Activated T-helper 1 cell treated with anti-CD3 and anti-CD28 coated beads, Interleukin-12 subunit alpha, Interleukin-12 subunit beta, Interleukin-2, Interleukin-4 antibody, amounts not matched to agents 30 ng/mL and 10 ng/mL and 1 ng/mL, durations not matched to agents 14 hours and 24 hours and 36 hours (primary cell): ENCODE measurements around the gene HOXA7. TPM values are rescaled to one million over a fixed set of nuclear protein-coding genes. Genes with fewer than 3 reads are reported as not detected.
A peak's percentile ranks its signal among the peaks of the same experiment; 100 is the strongest.

ENCODE experiments used
- DNase-seq: peaks from one replicate; pipeline ENCODE4 v3.0.0; 2021; ENCODE audit warnings: low spot score
- H3K27ac Mint-ChIP-seq: one replicate; pipeline ENCODE4 v1.8.0; 2021; ENCODE audit warnings: mild to moderate bottlenecking, mixed read lengths
- H3K27me3 Mint-ChIP-seq: one replicate; pipeline ENCODE4 v1.8.0; 2022; ENCODE audit warnings: mild to moderate bottlenecking, moderate library complexity, mixed read lengths; ENCODE audit not compliant: insufficient read depth
- H3K36me3 Mint-ChIP-seq: one replicate; pipeline ENCODE4 v1.8.0; 2021; ENCODE audit warnings: low read depth, mixed read lengths
- H3K4me1 Mint-ChIP-seq: one replicate; pipeline ENCODE4 v1.8.0; 2021; ENCODE audit warnings: low read depth, mixed read lengths
- H3K4me3 Mint-ChIP-seq: one replicate; pipeline ENCODE4 v1.8.0; 2021; ENCODE audit warnings: mild to moderate bottlenecking, moderate library complexity, mixed read lengths
- H3K9me3 Mint-ChIP-seq: one replicate; pipeline ENCODE4 v1.8.0; 2021; ENCODE audit warnings: mixed read lengths
- intact Hi-C: fragments of 100-400 bp; cut with micrococcal nuclease; formaldehyde crosslinking; loops from one replicate; pipeline ENCODE4 v1.15.1; 2024
- total RNA-seq: library from RNA; stranded (reverse); gene quantifications from 2 replicates; pipeline ENCODE4 v1.2.3, GENCODE V29; 2022

The HOXA7 gene
- total RNA-seq, 1 donor from 2014 or later: not detected

GRCh38 chr7:27189997-27190748, 33.7 kb upstream of the HOXA7 start:
- H3K36me3 Mint-ChIP-seq: no peaks in the 10 kb centered on the region
- DNase-seq: no peak
- H3K27me3 Mint-ChIP-seq: peaks cover 89% of the 10 kb centered on the region
- H3K4me3 Mint-ChIP-seq: no peak overlapping the region
- peak overlapping the region; percentile 15 for H3K27ac Mint-ChIP-seq
- H3K4me1 Mint-ChIP-seq: no peaks in the 10 kb centered on the region
- intact Hi-C loops: loop anchor here (5.0 to 10.0 kb wide), 2 partner anchors 52 to 1335 kb away; partner anchors contain the start of gene EVX1
- H3K9me3 Mint-ChIP-seq: no peaks in the 10 kb centered on the region

- peak overlapping the region; percentile 15 for H3K27ac Mint-ChIP-seq
- H3K4me1 Mint-ChIP-seq: no peaks in the 10 kb centered on the region
- H3K36me3 Mint-ChIP-seq: no peaks in the 10 kb centered on the region
- DNase-seq: no peak
- intact Hi-C loops: loop anchor here (5.0 kb wide), 1 partner anchor 53 kb away; the partner anchor contains the start of gene EVX1
- H3K9me3 Mint-ChIP-seq: no peaks in the 10 kb centered on the region
- H3K27me3 Mint-ChIP-seq: peaks cover 88% of the 10 kb centered on the region
- no peak overlapping the region for H3K4me3 Mint-ChIP-seq
Observed at GRCh38 chr7:27189295-27189996, 33.0 kb upstream of the HOXA7 start.

DNA sequence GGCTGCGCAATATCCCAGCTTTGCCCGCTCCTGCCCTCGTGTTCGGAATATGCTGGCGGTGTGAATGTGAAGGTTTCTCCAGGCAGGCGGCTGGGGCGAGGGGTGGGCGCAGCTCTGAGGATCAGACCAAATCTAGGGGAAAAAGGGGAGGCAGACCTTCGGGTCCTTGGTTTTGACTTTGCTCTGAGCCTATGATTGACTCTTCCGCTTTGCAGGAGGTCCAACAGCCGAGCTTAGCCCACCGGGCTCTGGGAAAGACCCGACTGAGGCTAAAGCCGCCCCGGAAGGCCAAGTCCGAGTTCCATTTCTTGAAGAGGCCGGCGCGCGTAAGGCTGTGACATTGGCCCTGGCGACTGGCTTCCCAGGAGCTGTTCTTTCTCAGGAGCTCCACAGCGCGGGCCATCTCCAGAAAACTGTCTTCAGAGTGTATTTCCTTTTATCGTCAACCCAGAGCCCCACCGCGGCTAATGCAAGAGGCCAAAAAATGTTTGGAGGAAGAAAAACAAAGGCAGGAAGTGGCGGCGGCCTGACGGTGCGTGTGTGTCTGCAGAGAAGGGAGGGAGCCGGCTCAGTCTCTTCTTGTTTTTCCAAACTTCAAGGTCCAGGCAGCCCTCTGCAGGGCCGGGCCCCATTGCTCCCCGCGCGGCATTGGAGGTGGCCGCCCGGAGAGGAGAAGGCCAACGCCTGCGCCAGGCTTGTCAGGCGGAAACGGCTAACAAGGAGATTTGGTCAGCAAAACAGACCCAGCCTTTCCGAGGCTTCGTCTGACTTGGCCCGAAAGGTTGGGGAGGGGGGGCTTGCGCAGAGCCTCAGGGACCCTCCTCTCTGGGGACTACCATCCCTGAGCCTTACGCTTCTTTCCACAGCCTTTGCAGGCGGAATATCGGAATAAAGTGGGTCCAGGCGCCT, 32.2 kb upstream of the HOXA7 start:
- Mint-ChIP-seq H3K27me3 (peaks cover 86% of the 10 kb centered on the region), H3K4me1 (no peaks in the 10 kb centered on the region), H3K27ac (peak overlapping the region; percentile 40), H3K36me3 (no peaks in the 10 kb centered on the region), H3K9me3 (no peaks in the 10 kb centered on the region), H3K4me3 (peak overlapping the region; percentile 54)
- intact Hi-C loops: loop anchor here (5.0 kb wide), 1 partner anchor 54 kb away; the partner anchor contains the start of gene EVX1
- DNase-seq: no peak

DNA sequence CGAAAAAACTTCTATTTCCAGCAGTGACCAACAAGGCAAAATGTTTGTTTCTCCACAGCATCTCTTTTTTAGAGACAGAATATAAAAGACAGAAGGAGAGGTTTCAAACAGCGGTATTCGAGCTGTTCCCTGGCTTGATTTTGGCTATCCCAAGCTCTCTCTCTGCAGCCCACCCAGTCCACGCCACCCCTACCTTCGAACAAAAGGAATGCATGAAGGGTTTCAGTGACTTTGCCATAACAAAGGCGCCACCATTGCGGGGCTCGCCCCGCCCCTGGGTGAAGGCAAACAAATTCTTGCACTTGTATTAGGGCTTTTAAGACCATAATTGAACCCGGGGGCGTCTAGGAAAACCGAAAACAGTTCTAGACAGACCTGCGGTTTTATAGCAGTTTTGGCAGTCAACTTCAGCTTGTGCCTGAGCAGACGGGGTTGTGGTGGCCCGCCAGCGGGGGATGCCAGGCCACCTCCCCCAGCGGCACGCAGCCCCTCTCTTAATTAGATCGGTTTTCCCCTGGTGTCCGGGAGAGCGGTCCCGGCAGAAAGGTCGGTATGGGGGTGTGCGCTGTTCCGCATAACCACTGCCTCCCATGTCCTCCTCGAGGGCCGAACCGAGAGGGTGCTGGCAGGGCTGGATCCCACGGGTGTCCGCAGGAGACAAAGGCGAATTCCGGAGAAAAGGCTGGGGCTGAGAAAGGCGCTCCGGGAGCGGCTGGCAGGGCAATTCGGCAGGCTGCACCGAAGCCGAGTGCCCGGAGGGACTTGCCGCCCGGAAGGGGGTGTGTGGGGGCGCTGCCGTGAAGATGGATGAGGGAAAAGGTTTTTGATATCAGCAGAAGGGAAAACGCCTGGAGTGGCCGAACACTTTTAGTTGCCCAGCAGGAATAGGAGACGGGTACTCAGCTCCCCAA, 31.3 kb upstream of the HOXA7 start:
- intact Hi-C loops: loop anchor here (5.0 kb wide), 1 partner anchor 55 kb away; the partner anchor contains the start of gene EVX1
- Mint-ChIP-seq H3K27ac (no peak overlapping the region), H3K4me3 (no peak overlapping the region), H3K9me3 (no peaks in the 10 kb centered on the region), H3K27me3 (peaks cover 87% of the 10 kb centered on the region), H3K4me1 (no peaks in the 10 kb centered on the region), H3K36me3 (no peaks in the 10 kb centered on the region)
- no peak for DNase-seq

GRCh38 chr7:27186668-27187474, 30.4 kb upstream of the HOXA7 start:
- Mint-ChIP-seq H3K27ac (no peak overlapping the region), H3K4me3 (no peak overlapping the region), H3K27me3 (peaks cover 86% of the 10 kb centered on the region), H3K4me1 (no peaks in the 10 kb centered on the region), H3K9me3 (no peaks in the 10 kb centered on the region), H3K36me3 (no peaks in the 10 kb centered on the region)
- no peak for DNase-seq
- intact Hi-C loops: loop anchor here (5.0 kb wide), 1 partner anchor 55 kb away; the partner anchor contains the start of gene EVX1

GRCh38 chr7:27185854-27186667, 29.6 kb upstream of the HOXA7 start:
- no peaks in the 10 kb centered on the region for H3K4me1 Mint-ChIP-seq
- H3K27ac Mint-ChIP-seq: peak overlapping the region; percentile 87
- no peaks in the 10 kb centered on the region for H3K36me3 Mint-ChIP-seq
- DNase-seq: no peak
- H3K9me3 Mint-ChIP-seq: no peaks in the 10 kb centered on the region
- H3K27me3 Mint-ChIP-seq: peaks cover 84% of the 10 kb centered on the region
- H3K4me3 Mint-ChIP-seq: no peak overlapping the region
- intact Hi-C loops: loop anchor here (1.0 to 5.0 kb wide), 4 partner anchors 13 to 56 kb away; partner anchors contain the start of genes EVX1 and HOXA3

DNA sequence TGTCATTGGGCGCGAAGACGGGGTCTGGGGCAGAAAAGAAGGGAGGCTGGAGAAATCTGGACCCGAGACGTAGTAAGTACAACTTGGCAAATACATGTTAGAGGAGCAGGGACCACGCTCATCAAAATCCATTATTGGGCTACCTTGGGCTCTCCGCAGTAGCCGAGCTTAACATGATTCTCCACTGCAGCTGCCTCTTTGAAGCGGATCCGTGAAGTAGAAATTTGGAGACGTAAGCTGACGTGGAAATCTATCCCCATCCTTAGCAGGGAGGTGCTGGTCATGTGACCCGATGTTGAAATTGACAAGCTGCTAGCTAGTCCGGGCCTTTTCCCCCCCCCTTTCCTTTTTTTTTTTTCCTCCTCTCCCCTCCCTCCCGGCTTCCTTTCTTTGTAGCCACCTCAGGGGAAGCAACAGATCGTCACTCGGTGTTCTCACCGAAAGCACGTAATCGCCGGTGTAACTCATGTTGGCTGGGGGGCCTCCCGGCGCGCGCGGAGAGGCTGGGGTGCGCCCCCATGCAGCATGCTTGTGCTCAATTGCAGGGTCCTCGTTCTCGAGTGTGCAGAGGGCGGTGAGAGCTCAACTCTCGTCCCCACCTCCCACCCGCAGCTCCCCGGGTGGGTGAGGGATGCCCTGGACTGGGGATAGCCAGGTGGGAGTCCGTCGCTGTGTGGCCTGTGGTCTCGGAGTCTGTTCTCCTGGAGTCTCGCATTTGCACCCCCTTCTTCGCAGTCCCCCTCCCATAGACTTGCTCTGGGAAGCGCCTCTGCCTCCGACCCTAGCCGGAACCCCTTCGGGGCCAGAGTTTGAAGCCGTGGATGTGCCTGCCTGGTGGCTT, 28.8 kb upstream of the HOXA7 start, which contains the start of gene HOXA11:
HOXA11 (minus strand) TSS at position 220 of the 841 bp plus-strand sequence; CDS start at position 132, 88 bp downstream.
- no peak for DNase-seq
- intact Hi-C loops: loop anchor here (1.0 to 5.0 kb wide), 4 partner anchors 14 to 57 kb away; partner anchors contain the start of genes EVX1 and HOXA3
- Mint-ChIP-seq H3K36me3 (no peaks in the 10 kb centered on the region), H3K4me3 (peak within 1 kb of the TSS; percentile 26), H3K4me1 (no peaks in the 10 kb centered on the region), H3K9me3 (no peaks in the 10 kb centered on the region), H3K27ac (peak within 1 kb of the TSS; percentile 87), H3K27me3 (peaks cover 83% of the 10 kb centered on the region)

DNA sequence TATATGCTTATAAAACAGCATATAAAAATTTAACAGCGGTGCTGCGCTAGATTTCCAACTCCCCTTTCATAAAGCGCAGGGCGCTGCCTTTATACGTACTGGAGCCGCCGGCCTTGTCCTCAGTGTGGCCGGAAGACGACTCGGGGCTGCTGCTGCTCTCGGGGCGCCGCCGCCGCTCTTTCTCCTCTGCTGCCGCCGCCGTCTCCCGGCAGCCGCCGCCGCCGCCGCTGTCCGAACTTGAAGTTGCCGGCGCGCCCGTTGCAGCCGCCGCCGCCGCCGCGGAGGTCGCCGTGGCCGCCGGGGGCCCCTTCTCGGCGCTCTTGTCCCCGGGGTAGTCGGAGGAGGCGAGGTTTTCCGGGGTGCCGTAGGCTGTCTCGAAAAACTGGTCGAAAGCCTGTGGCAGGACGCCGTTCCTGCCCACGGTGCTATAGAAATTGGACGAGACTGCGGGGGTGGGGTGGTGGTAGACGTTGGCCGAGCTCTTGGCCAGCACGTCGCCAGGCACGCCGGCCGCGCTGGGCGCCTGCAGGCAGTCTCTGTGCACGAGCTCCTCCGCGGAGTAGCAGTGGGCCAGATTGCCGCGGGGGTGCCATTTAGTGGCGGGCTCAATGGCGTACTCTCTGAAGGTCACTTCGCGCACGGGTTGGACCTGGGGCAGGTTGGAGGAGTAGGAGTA, 28.0 kb upstream of the HOXA7 start:
- no peaks in the 10 kb centered on the region for H3K9me3 Mint-ChIP-seq
- no peak for DNase-seq
- intact Hi-C loops: loop anchor here (1.0 to 5.0 kb wide), 6 partner anchors 10 to 58 kb away; partner anchors contain the start of genes EVX1, HOXA10 and HOXA3
- no peak overlapping the region for H3K4me3 Mint-ChIP-seq
- peaks cover 81% of the 10 kb centered on the region for H3K27me3 Mint-ChIP-seq
- H3K4me1 Mint-ChIP-seq: peaks cover 5% of the 10 kb centered on the region
- peak overlapping the region; percentile 87 for H3K27ac Mint-ChIP-seq
- no peaks in the 10 kb centered on the region for H3K36me3 Mint-ChIP-seq

DNA sequence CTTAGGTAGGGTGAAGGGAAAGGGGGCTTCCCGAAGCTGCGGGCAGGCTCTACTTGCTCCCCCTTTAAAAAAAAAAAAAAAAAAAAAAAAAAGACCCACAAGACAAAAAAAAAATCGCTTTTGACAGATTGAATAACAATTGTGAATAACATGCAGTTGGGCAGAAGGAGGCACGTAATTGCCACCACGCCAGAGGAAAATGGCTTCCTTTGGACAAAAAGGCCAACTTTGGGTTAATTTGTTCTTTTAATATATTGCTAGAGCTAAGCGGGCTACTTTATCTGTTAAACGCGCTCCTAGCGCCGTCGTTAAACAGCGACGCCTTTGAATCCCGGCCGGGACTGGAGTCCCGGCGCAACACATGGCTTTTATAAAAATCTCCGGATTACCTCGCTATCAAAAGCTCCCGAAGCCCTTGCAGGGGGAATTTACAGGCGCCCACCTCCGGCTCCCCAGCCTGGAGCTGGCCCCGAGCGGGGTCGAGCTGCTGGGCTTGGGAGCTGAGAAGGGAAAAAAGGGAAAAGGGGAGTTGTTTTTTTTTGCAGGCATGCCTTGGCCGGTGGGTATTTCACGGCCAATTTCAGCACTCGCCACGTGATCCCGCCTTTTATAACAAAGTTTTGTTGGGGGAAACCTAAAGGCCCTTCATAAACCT, 27.3 kb upstream of the HOXA7 start:
- Mint-ChIP-seq H3K9me3 (no peaks in the 10 kb centered on the region), H3K27me3 (peaks cover 84% of the 10 kb centered on the region), H3K4me1 (peaks cover 9% of the 10 kb centered on the region), H3K36me3 (no peaks in the 10 kb centered on the region), H3K4me3 (peak overlapping the region; percentile 26), H3K27ac (peak overlapping the region; percentile 40)
- DNase-seq: no peak
- intact Hi-C loops: loop anchor here (1.0 to 2.0 kb wide), 4 partner anchors 10 to 25 kb away; partner anchors contain the start of gene HOXA10
